Measurements from ENCODE around the gene CEP250.
A peak's percentile ranks its signal among the peaks of the same experiment; 100 is the strongest.
"Not testable (repeated sequence)": the region's sequence is repeated elsewhere in the genome, so short reads cannot be mapped to it uniquely, and the experiment has no call there.

CEP250 gene

DNA sequence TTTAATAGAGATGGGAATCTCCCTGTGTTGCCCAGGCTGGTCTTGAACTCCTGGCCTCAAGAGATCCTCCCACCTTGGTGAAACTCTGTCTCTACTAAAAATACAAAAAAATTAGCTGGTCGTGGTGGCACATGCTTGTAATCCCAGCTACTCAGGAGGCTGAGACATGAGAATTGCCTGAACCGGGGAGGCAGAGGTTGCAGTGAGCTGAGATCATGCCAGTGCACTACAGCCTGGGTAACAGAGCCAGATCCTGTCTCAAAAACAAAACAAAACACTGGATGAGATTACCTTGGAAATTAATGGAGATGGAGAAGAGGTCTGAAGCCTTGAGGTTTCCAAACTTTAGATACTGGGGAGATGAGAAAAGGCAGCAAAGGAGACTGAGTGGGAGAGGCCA lies 2.1 kb downstream of the CEP250 start:
- not testable (repeated sequence) for DNase-seq

DNA sequence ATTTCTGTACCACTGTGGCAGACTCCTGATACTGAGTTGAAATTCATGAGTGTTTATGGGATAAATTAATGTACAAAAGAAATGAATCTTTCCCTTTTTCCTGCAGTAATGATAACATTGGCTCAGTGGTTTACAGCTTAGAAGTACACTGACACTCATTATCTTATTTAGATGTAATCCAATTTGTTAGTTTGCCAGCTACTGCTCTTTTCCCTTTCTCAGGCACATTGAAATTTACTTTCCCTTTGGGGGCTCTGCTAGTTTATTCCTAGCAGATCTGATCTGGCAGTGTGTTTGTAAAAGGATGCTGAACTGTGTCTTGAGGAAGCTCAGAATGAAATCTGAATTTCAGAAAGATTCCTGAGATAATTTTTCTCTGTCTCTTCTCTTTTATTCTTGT lies 3.0 kb downstream of the CEP250 start:
- DNase-seq, result no peak

DNA sequence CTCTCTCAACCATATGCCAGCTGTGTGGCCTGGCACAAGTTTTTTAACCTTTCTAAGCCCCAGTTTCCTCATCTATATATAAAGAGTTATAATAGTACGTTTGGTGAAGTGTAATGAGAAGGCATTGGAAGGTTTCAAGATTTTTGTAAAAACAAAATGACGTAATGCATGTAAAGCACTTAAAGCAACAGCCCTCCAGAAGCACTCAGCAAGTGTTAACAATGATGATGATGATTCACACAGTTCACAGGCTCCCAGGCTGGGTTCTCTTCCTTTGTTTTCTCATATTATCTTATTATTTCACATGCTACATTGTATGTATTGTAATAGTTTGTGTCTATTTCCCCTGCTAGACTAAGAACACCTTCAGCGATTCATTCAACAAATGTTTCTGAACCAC lies 6.2 kb downstream of the CEP250 start:
- DNase-seq, result no peak

DNA sequence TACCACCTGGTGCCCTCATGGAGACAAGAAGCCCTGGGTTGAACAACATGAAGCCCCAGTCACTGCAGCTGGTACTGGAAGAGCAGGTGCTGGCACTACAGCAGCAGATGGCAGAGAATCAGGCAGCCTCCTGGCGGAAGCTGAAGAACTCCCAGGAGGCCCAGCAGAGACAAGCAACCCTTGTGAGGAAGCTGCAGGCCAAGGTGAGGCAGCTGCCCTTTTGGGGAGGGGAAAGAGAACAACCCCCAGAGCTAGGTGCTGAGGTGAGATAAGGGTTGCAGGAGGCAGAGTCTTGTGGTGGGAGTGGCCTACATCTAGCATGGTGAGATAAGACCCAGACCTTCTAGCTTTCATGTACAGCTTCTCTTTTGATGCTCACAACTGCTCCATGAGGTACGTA lies 7.0 kb downstream of the CEP250 start:
- DNase-seq, result no peak

DNA sequence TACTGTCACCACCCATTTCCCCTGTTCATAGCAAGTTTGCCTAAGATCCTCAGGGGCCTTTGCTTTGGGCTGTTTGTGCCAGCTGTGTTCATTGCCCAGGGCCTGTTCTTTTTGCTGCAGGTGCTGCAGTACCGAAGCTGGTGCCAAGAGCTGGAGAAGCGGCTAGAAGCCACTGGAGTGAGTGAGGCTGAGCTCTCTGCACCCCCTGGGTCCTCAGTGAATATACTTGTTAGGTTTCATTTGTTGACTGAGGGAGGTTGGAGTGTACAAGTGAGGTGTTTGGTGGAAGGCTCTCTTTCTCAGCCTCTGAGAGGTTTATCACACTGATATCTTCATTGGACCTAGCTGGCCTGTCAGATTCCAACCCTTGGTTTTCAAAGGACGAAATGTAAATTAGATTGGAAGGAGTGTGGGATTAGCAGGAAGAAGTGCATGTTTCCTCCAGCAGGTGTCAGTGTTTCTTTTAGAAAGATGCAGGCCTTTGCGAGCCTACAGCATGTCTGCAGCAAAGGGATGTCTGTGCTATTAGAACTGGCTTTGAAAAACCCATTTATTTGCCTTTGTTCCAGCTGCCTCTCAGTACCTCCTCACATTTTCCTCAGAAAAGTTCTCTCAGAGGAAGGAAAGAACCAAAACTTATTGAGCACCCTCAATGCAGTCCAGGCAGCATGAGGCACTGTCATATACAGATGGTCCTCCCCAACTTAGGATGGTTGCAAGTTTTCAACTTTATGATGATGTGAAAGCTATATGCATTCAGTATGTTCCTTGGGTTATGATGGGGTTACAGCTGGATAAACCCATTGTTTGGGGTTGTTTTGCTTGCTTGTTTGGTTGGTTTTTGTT lies 8.3 kb downstream of the CEP250 start:
- peak in 4 of 5 donors; percentile 25 to 61 (median 48) for DNase-seq

DNA sequence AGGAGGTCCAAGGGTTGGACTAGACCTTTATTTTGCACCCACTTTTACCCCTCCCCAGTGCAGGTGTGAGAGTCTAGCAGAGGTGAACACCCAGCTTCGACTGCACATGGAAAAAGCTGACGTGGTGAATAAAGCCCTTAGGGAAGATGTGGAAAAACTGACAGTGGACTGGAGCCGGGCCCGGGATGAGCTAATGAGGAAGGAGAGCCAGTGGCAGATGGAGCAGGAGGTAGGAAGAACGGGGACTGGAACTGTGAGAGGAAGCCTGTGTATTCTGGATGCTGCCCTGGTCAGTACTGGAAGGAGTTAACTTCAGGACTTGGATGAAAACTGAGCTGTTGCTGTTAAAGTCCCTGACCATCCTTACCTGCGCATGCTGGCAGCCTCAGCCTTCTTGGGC lies 10.6 kb downstream of the CEP250 start:
- no peak for DNase-seq

DNA sequence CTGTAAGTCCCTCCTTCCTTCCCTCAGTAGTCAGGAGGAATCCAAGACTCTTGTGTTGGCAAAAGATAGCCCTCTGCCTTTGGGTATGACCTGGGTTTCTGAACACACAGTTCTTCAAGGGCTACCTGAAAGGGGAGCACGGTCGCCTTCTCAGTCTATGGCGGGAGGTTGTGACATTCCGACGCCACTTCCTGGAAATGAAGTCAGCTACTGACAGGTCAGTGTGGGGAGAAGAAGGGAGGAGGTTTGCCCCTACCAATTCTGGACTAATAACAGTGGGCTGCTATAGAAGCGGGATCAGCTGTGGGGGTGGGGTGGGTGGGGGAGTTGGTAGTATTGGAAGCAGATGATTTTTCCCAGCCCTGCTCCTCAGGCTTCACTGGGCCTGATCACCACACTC lies 11.5 kb downstream of the CEP250 start:
- DNase-seq, result no peak

DNA sequence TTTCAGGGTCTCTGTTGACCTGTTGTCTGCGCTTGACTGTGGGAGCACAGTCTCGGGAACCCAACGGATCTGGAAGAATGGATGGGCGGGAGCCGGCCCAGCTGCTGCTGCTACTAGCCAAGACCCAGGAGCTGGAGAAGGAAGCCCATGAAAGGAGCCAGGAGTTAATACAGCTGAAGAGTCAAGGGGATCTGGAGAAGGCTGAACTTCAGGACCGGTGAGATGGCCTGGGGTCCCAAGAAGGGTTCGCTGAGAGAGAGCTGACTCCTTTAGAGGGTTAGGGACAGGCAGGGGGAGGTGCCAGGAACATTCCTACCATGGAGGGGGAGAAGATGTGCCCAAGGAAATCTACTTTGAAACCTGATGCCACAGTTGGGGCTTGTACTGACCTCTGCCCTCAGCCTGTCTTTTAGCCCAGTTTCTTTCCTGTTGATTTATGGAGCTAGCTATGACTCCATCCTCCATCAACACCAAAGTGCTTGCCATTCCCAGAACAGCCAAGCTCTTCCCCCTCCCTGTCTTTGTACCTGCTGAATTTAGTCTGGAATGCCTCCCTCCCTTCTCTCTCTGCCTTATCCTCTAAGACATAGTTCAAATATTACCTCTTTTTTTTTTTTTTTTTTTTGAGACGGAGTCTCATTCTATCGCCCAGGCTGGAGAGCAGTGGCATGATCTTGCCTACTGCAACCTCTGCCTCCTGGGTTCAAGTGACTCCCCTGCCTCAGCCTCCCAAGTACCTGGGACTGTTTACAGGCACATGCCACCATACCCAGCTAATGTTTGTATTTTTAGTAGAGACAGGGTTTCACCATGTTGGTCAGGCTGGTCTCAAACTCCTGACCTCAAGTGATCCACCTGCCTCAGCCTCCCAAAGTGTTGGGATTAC lies 12.2 kb downstream of the CEP250 start:
- DNase-seq, result no peak

DNA sequence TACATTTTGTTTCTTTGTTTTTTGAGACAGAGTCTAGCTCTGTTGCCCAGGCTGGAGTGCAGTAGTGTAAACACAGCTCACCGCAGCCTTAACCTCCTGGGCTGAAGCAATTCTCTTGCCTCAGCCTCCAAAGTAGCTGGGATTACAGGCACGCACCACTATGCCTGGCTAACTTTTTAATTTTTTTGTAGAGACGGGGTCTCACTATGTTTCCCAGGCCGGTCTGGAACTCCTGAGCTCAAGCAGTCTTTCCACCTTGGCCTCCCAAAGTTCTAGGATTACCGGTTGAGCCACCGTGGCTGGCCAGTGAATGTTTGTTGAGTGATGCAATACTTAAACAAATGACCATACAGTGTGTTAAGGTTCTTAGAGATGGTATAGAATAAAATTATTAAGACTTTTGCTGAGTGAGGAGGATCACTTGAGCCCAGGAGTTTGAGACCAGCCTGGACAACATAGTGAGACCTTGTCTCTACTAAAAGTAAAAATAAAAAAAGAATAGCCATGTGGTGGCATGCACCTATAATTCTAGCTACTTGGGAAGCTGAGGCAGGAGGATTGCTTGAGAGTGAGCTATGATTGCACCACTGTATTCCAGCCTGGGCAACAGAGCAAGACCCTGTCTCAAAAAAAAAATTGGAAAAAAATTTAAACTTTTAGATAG lies 13.4 kb downstream of the CEP250 start:
- no peak for DNase-seq

DNA sequence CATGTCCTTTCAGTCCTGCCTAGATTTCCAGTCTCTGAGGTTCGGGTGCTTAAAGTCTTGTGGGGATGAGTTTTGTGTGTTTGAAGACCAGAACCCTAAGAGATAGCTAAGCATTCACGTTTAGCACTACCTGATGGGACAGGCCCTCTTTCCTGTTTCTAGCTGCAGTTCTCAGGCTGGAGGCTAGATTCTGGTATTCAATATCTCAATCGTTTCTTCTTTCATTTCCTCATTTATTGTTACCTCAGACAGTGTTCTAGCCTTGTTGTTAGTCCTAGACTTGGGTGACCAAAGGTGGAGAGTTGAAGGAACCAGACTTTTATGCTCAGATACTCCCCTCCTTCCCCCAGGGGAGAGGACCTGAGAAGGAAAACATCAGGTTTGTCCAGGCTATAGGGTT lies 16.8 kb downstream of the CEP250 start:
- DNase-seq, result no peak

DNA sequence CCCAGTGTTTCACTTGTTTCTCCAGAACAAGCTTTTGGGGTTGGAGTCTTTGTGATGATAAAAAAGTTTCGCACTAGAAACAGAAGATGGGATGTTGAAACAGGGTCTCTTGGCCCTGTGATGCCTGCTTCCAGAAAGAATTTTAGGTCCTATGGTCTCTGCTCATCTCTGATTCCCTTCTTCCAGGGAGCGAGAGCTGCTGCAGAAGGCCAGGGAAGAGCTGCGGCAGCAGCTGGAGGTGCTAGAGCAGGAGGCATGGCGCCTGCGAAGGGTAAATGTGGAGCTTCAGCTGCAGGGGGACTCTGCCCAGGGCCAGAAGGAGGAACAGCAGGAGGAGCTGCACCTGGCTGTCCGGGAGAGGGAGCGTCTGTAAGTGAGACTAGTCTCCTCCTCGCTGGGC lies 18.3 kb downstream of the CEP250 start:
- DNase-seq, result no peak

DNA sequence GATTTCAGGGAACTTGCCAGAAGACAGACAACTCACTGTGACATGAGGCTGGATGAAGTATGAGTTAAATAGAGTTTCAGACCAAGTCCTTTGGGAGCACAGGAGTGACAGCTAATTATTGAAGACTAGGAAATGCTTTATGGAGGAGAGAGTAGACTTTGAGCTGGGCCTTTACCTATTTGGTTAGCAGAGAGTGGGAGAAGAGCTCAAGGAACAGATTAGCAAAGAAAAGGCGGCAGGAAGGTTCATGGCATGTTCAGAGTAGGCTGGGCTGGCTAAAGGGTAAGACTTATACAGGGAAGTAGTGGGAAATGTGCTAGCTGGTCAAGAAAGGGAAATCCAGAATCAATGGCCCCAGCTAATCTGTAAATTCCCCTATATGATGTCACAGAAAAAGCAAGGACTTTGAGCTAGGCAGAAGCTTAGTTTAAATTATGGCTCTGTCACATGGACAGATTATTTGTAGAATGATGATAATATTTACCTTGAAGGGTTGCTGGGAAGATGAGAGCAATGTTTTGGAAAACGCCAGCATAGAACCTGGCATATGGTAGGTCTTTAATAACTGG lies 19.0 kb downstream of the CEP250 start:
- no peak for DNase-seq

DNA sequence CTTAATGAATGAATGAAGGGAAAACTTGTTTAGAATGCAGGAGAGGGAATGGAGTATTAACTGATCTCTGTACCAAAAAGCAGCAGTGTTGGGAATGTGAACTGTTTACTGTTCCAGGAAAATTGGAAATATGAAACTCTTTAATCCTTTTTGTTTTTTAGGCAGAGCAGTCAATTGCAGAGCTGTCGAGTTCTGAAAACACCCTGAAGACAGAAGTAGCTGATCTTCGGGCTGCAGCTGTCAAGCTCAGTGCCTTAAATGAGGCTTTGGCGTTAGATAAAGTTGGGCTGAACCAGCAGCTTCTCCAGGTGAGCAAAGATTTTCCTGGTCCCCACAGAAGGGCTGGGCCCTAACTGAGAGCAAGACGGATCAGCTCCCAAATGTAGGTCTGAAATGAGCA lies 20.9 kb downstream of the CEP250 start:
- no peak for DNase-seq

DNA sequence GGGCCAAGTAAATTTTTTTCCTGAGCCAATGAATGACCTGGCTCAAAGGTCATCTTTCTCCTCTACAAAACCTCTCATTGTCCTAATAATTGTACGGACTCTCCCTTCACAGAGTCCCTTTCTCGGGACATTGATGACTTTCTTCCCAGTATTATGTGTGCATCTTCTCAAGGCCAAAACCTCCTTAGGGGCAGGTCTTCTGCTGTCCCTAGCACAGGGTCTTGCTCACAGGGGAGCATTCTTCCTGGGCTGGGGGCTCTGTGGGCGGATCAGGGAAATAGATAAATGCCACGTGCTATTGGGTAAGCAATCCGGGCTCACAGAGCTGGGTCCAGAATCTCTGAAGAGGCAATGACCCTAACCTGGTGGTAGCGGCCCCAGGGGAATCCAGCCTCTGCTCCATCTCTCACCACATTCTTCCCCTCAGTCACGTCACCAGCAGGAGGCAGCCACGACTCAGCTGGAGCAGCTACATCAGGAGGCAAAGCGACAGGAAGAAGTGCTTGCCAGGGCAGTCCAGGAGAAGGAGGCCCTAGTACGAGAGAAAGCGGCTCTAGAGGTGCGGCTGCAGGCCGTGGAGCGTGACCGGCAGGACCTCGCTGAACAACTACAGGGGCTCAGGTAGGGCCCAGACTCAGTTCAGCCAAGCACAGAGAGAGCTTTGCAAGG lies 23.5 kb downstream of the CEP250 start:
- no peak for DNase-seq

DNA sequence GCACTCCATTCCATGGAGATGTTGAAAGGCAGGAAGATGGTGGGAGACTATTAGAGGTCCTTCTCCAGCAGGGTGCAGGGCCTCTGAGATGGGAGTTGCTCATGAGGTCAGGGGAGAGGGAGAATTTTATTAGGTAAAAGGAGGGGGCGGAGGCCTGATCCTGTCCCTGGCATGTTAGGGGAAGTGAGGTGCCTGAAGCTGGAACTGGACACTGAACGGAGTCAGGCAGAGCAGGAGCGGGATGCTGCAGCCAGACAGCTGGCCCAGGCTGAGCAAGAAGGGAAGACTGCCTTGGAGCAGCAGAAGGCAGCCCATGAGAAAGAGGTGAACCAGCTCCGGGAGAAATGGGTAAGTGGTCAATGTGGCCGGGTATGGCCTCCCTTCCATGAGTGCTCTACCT lies 24.4 kb downstream of the CEP250 start:
- no peak for DNase-seq

DNA sequence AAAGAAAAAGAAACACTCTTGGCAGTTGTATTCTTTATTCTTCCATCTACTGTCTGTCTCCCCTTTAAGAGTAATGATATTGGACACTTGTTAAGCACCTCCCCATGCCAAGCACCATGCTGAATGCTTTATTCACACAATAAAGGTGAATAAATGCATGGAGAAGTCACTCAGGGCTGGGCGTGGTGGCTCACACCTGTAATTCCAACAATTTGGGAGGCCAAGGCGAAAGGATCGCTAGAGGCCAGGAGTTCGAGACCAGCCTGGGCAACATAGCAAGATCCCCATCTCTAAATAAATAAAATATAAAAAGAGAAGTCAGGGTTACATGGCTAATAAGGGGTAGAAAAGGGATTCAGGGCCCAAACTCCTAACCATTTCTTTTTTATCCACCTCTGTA lies 32.1 kb downstream of the CEP250 start:
- no peak for DNase-seq

DNA sequence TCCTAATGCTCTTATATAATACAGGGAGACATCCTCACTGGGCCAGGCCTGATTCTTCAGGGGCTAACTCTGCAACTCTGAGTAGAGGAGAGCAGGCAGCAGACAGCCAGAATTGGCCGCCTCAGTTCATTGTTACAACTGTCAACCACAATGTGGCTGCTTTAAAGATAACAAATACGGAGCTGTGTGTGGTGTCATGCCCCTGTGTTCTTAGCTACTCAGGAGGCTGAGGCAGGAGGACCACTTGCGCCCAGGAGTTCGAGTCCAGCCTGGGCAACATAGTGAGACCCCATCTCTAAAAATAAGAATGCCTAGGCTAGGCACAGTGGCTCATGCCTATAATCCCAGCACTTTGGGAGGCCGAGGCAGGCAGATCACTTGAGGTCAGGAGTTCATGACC lies 34.3 kb downstream of the CEP250 start:
- DNase-seq, result peak in 1 of 5 donors; percentile 31

DNA sequence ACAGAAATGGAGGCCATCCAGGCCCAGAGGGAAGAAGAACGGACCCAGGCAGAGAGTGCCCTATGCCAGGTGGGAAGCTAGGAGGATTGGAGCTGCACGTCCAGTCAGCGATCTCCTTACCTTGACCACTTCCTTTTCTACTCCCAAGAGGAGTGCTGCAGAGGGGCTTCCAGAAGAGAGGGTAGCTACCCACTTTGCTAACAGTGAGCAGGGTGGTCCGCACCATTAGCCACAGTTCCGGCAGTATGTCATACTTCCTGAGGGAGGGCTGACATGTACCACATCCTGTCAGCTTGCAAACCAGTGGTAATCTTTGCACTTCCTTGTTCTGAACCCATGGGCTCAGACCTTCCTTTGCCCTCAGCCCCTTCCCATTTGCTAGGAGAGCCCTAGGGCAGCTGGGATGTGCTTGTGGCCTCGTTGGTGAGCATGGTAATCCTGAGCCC lies 35.4 kb downstream of the CEP250 start:
- DNase-seq, result peak; percentile 30 to 84 (median 42)

DNA sequence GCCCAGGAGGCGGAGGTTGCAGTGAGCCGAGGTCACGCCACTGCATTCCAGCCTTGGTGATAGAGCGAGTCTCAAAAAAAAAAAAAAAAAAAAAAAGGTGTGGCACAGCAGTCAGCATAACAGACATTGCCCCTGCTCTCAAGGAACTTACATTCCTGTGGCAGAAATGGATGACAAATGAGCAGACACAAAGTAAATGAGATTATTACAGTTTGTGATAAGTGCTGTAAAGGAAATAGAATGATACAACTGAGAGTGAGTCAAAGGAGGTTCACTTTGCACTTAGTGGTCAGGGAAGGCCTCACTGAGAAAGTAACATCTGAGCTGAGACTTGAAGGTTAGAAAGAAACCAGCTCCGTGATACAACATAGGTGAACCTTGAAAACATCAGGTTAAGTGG lies 36.4 kb downstream of the CEP250 start:
- peak in 1 of 5 donors; percentile 28 for DNase-seq

DNA sequence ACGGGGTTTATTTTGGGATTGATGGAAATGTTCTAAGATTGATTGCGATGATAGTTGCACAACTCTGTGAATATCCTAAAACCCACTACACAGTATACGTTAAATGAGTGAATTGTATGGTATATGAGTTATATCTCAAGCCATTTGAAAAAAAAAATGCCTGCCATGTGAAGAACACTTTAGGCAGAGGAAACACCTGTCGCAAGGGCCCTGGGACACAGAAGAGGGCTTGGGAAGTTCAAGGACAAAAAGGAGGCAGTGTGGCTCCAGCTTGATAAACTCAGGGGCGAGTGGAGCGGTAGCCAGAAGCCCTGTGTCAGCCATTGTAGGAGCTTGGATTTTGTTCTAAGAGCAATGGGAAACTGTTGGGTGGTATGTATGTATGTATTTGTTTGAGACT lies 37.0 kb downstream of the CEP250 start:
- no peak for DNase-seq

DNA sequence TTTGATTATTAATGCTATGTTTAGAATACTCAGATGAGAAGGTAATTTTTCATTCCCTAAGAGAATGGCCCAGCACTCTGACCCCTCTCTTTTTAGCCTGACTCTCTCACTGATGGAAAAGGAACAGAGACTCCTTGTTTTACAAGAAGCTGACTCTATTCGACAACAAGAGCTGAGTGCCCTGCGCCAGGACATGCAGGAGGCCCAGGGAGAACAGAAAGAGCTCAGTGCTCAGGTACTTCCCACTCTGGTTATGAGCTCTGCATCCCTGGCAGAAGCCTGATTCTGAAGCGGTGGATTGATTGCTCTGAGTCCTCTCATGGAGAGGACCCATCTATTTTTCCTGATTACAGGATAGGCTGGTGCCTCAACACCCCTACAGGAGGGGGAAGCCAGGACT lies 41.1 kb downstream of the CEP250 start:
- no peak for DNase-seq

DNA sequence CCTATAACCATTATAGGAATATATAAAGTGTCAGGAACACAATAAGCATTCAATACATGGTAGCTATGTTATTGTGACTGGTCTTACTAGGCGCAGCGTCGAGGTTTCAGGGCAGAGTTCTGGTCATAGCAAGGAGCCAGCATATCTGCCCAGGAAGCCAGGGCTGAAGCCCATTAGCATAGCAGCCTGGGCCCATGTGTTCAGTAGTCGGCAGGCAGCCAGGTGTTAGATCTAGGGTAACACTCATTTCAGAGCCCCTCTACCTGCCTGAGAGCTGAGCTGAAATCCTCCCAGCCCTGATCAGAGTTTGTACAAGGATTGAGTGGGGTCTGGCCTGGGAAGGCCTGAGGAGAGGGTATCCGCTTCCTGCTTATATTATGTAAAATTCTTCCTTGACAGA lies 41.9 kb downstream of the CEP250 start:
- no peak for DNase-seq
